Measurements from ENCODE around the gene BACH2.

- TF ChIP-seq CTCF (IDR thresholded peaks at IDR 0.05; ENCODE audit: insufficient read depth, low read length) = no peak
- TF ChIP-seq POLR2AphosphoS5 (IDR thresholded peaks at IDR 0.05; ENCODE audit: low read depth) = no peak
- no peak for TF ChIP-seq GABPA (IDR thresholded peaks at IDR 0.05; ENCODE audit: low read depth)
These were observed 201.5 kb downstream of the BACH2 start for GRCh38 chr6:90095145-90095544.
